Hepatocyte (in vitro differentiated cells): Measurements from ENCODE around the gene MSLN.

Experiments used
- CTCF ChIP-seq: fragments of 200-600 bp; sonication (generic); IDR thresholded peaks from 2 replicates; pipeline ENCODE4 v1.5.1; 2016; ENCODE audit warnings: antibody characterized with exemption, mild to moderate bottlenecking; ENCODE audit not compliant: poor library complexity
- EZH2 ChIP-seq: fragments of 200-600 bp; sonication (generic); IDR thresholded peaks from 2 replicates; pipeline ENCODE4 v1.6.1; 2016; ENCODE audit warnings: antibody characterized with exemption, mild to moderate bottlenecking, borderline replicate concordance
- EZH2phosphoT487 ChIP-seq: fragments of 200-600 bp; sonication (generic); IDR thresholded peaks from one replicate; pipeline ENCODE4 v1.6.1; 2018; ENCODE audit warnings: antibody characterized with exemption, mild to moderate bottlenecking, low read depth, moderate library complexity; ENCODE audit not compliant: unreplicated experiment, severe bottlenecking

GRCh38 chr16:815861-816260 lies 55.3 kb downstream of the MSLN start:
- TF ChIP-seq EZH2phosphoT487 = no peak
- TF ChIP-seq CTCF = no peak
- TF ChIP-seq EZH2 = no peak
